GM12892 (cell line): ENCODE data around the gene CNDP1.

ENCODE experiments used
- POLR2A ChIP-seq: IDR thresholded peaks from 2 replicates; pipeline ENCODE4 v1.6.1; 2011; ENCODE audit warnings: low read depth, low read length, control low read depth
- POLR2AphosphoS5 ChIP-seq: IDR thresholded peaks from 2 replicates; pipeline ENCODE4 v1.6.1; 2011; ENCODE audit warnings: low read depth, low read length, control low read depth
- TAF1 ChIP-seq: IDR thresholded peaks from 2 replicates; pipeline ENCODE4 v1.6.1; 2011; ENCODE audit warnings: low read depth, mild to moderate bottlenecking, control low read depth, low read length, borderline replicate concordance

DNA sequence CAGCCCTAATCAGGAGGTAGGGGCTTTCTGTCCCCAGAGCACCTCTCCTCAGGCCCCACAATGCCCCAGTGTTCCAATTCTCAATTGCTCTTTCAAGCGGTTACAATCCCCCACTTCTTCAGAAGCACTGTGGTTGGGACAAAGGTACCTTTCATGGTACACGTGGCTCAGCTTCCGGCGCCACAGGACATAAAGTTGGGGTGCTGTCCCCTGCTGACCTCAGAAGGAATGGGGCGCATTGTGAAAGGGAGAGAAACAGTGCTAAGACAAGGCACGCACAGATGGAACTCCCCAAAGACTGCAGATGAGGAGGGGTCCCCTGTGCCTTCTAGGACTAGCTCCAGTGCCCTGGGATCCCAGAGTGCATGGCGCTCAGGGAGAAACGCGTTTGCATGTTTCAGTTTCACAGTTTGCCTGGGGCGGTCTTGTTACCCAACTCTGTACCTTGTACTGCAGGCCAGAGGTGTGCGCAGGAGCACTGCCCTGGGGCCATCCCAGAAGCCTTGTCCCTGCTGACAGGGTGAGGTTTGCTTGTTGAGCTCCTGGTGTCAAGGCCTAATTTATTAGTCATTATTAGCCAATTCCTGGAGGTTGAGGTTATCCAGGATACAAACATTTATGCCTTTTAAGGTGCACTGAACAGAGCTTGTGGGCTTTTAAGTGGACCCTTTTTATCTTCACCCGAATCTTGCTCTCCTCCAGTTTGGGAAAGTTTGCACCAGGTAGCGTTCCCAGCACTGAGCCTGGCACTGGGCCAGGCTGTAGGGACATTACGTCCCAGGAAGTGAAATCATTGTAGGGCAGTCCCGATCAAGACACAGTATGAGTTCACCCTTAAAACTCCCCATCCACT, 7.6 kb downstream of the CNDP1 start:
- no peak for TF ChIP-seq TAF1
- no peak for TF ChIP-seq POLR2A
- no peak for TF ChIP-seq POLR2AphosphoS5
